ENCODE results near the gene CDYL. TPM values are rescaled to one million over a fixed set of nuclear protein-coding genes. Genes with fewer than 3 reads are reported as not detected.

CDYL gene, protein sequence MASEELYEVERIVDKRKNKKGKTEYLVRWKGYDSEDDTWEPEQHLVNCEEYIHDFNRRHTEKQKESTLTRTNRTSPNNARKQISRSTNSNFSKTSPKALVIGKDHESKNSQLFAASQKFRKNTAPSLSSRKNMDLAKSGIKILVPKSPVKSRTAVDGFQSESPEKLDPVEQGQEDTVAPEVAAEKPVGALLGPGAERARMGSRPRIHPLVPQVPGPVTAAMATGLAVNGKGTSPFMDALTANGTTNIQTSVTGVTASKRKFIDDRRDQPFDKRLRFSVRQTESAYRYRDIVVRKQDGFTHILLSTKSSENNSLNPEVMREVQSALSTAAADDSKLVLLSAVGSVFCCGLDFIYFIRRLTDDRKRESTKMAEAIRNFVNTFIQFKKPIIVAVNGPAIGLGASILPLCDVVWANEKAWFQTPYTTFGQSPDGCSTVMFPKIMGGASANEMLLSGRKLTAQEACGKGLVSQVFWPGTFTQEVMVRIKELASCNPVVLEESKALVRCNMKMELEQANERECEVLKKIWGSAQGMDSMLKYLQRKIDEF
- 17.0 and 28.7 TPM in 2 replicates for total RNA-seq

DNA sequence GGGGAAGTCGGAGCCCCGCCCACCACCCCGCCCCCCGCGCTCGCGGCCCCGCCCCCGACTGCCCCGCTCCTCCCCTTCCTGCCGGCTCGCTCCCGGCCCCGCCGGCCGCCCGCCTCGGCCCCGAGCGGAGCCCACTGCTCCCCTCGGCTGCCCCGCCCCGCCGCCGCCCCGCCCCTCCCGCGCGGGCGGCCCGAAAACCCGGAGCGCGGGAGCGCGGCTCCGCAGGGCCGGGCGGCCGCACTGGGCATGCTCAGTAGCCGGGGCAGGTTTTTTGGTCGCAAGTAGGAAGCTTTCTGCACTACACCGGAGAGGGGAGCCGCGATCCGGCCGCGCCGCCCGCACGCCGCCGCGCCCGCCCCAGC lies at the start of gene CDYL:
Gene CDYL (plus strand): TSS at position 274 of the 362 bp plus-strand sequence. CDS start 380 bp downstream, outside the sequence.

DNA sequence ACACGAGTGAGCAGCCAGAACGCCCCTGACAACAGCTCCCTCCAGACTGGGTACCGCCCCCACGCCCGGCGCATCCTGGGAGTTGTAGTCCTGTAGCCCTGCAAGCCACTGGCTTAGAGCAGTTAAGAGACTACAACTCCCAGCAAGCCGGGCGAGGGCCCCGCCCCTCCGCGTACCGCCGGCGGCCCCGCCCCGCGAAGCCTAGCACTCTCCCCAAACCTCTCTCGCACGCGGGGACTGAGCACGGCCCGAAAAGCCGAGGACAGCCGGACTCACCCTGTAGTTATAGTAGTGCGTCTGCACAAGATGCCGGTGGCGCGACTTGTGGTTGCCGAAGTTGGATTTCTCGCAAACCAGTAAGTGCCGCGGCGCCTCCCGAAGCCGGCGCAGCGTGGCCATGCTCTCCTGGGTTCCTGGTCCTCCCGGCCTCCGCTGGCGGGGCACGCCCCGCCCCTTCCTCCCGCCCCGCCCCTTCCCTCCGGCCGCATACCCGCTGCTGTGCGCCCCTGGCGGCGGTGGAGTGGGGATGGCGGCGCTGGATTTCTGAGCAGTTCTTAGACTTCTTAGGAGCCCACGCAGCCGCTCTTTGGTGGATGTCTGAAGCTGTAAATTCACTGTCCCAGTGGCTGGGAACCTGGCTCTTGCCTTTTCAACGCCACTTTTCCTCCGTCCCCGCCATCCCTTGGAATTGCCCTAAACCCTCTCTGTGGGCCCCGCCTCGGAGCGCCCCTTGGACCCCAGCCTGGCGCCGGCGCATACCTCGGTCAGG lies 227.6 kb downstream of the CDYL start, which contains the start of gene RPP40:
Gene RPP40 (minus strand): TSS at position 434 of the 769 bp plus-strand sequence. CDS start 35 bp downstream, at position 399.

Other genes starting within 250 kb of the CDYL start
- 13.8 and 16.2 TPM in 2 replicates for gene RPP40, start 227.6 kb downstream of the CDYL start, total RNA-seq

All from cardiac atrium fibroblast (primary cell).